HepG2 (cell line): ENCODE data around the gene LRIG1. TPM values are rescaled to one million over a fixed set of nuclear protein-coding genes. Genes with fewer than 3 reads are reported as not detected.

Experiments used
- ATAC-seq: fragments of 200-7000 bp; cut with Tn5 transposase; 3 replicates; pipeline ENCODE4 v1.9.1; 2020; ENCODE audit warnings: mild to moderate bottlenecking, moderate library complexity
- BruUV-seq: library from RNA; stranded (reverse); fragments of 400-500 nt; replicated peaks from 2 replicates; lab custom pipeline; 2021; lab: Mats Ljungman, UMichigan
- CTCF ChIA-PET: fragments of 300-600 bp; formaldehyde crosslinking; extraction: SDS; loops from one replicate; lab custom pipeline; 2021; ENCODE audit warnings: low total read pairs, inconsistent platforms, low intra/inter-chr PET ratio; lab: Yijun Ruan, JAX
- POLR2A ChIA-PET: fragments of 350-600 bp; sonication (Branson Sonifier 250); formaldehyde crosslinking; loops from one replicate; lab custom pipeline; 2020; ENCODE audit warnings: antibody characterized with exemption, inconsistent platforms; lab: Yijun Ruan, JAX
- DNase-seq: peaks from one replicate; pipeline ENCODE4 v3.0.0-alpha.2; 2015; ENCODE audit warnings: low spot score
- FAIRE-seq: peaks from 3 replicates; lab custom pipeline; 2011; peaks lifted over from hg19 to GRCh38; lab: Jason Lieb, UNC
- H2AFZ ChIP-seq: one replicate; pipeline ENCODE4 v1.6.1; 2011; ENCODE audit warnings: low read length, inconsistent platforms
- H3K27ac ChIP-seq: fragments of 300-600 bp; 3 replicates; pipeline ENCODE4 v1.8.0; 2011; ENCODE audit warnings: mixed run types, mild to moderate bottlenecking, mixed read lengths, low read length, inconsistent platforms; ENCODE audit not compliant: insufficient read depth; ENCODE audit errors: extremely low read length
- H3K27me3 ChIP-seq, 2 experiments: fragments of 200-600 bp in 1 of 2; 2 replicates in 1 of 2; 3 replicates in 1 of 2; pipeline versions ENCODE4 v1.6.0 to v1.8.0; 2011; ENCODE audit warnings: low read length in 2 of 2, mild to moderate bottlenecking in 2 of 2, moderate library complexity in 2 of 2, inconsistent platforms in 1 of 2; ENCODE audit not compliant: insufficient read depth in 2 of 2, control insufficient read depth in 1 of 2
- H3K36me3 ChIP-seq, 2 experiments: fragments of 200-600 bp in 1 of 2; replicated peaks in 1 of 2; 2 replicates in 1 of 2; 3 replicates in 1 of 2; pipeline versions ENCODE4 v1.5.1 to v1.8.0; 2011; ENCODE audit warnings: low read length in 2 of 2, inconsistent platforms in 1 of 2; ENCODE audit not compliant: insufficient read depth in 2 of 2, control insufficient read depth in 1 of 2
- H3K4me1 ChIP-seq: 2 replicates; pipeline ENCODE4 v1.5.1; 2012; ENCODE audit warnings: low read length, inconsistent platforms; ENCODE audit not compliant: insufficient read depth
- H3K4me2 ChIP-seq: 2 replicates; pipeline ENCODE4 v1.6.0; 2011; ENCODE audit warnings: low read depth, low read length, inconsistent platforms
- H3K4me3 ChIP-seq, 3 experiments: fragments of 200-600 bp in 1 of 3; sonication (generic), shearing (Covaris generic) in 1 of 3; replicated peaks in 1 of 3; 2 replicates each; pipeline ENCODE4 v1.5.1; 2011 to 2016; ENCODE audit warnings: low read length in 3 of 3, inconsistent platforms in 2 of 3, low read depth in 2 of 3, mild to moderate bottlenecking in 2 of 3, control low read depth in 1 of 3, mixed read lengths in 1 of 3; ENCODE audit not compliant: insufficient read depth in 1 of 3
- H3K79me2 ChIP-seq: one replicate; pipeline ENCODE4 v1.6.1; 2011; ENCODE audit warnings: low read length, inconsistent platforms; ENCODE audit not compliant: insufficient read depth
- H3K9ac ChIP-seq: 2 replicates; pipeline ENCODE4 v1.6.0; 2011; ENCODE audit warnings: mild to moderate bottlenecking, low read depth, low read length, inconsistent platforms; ENCODE audit not compliant: insufficient read depth
- H3K9me3 ChIP-seq: 2 replicates; pipeline ENCODE4 v1.5.1; 2012; ENCODE audit warnings: mild to moderate bottlenecking, low read length
- H4K20me1 ChIP-seq: 2 replicates; pipeline ENCODE4 v1.6.0; 2011; ENCODE audit warnings: inconsistent platforms, mild to moderate bottlenecking, low read length, moderate library complexity; ENCODE audit not compliant: insufficient read depth
- ASH2L ChIP-seq: fragments of 300-600, 200-600 bp; sonication (generic); IDR thresholded peaks from 2 replicates; pipeline ENCODE4 v1.7.0; 2017; ENCODE audit warnings: low read depth, mild to moderate bottlenecking, moderate library complexity, mixed read lengths, low read length; ENCODE audit not compliant: insufficient read length
- ELF3 ChIP-seq: IDR thresholded peaks from 2 replicates; pipeline ENCODE4 v1.6.1; 2016; ENCODE audit warnings: missing genetic modification reagents, missing compliant biosample characterization
- HNF4G ChIP-seq, 2 experiments: sonication (generic) in 1 of 2; formaldehyde crosslinking in 1 of 2; IDR thresholded peaks; 2 replicates each; pipeline versions ENCODE4 v1.4.0 to v1.6.1; 2011 to 2020; ENCODE audit warnings: borderline replicate concordance in 2 of 2, low read depth in 2 of 2, mild to moderate bottlenecking in 2 of 2, low read length in 1 of 2, missing genetic modification reagents in 1 of 2, moderate library complexity in 1 of 2
- NONO ChIP-seq, 2 experiments: fragments of 450-650 bp in 1 of 2; sonication (generic) in 1 of 2; formaldehyde crosslinking in 1 of 2; IDR thresholded peaks in 1 of 2; conservative IDR thresholded peaks in 1 of 2; 2 replicates each; pipeline versions ENCODE4 v1.6.1 to v1.8.0; 2017 to 2022; ENCODE audit warnings: mild to moderate bottlenecking in 1 of 2, missing genetic modification reagents in 1 of 2, moderate library complexity in 1 of 2
- PAX8 ChIP-seq: sonication (generic); formaldehyde crosslinking; IDR thresholded peaks from 2 replicates; pipeline ENCODE4 v1.8.0; 2022; ENCODE audit warnings: mild to moderate bottlenecking, missing genetic modification reagents, borderline replicate concordance
- SRSF1 ChIP-seq: fragments of 200-400 bp; formaldehyde crosslinking; optimal IDR thresholded peaks from 2 replicates; pipeline ENCODE3; 2017; ENCODE audit warnings: mild to moderate bottlenecking, low read depth, low read length, moderate library complexity
- ZMAT5 ChIP-seq: sonication (generic); formaldehyde crosslinking; IDR thresholded peaks from 2 replicates; pipeline ENCODE4 v1.5.0; 2020; ENCODE audit warnings: mild to moderate bottlenecking, low read depth, missing genetic modification reagents, borderline replicate concordance
- ZNF138 ChIP-seq: sonication (generic); formaldehyde crosslinking; IDR thresholded peaks from 2 replicates; pipeline ENCODE4 v1.5.0; 2020; ENCODE audit warnings: mild to moderate bottlenecking, low read depth, missing genetic modification reagents
- ZXDC ChIP-seq: sonication (generic); formaldehyde crosslinking; IDR thresholded peaks from 2 replicates; pipeline ENCODE4 v1.5.0; 2020; ENCODE audit warnings: mild to moderate bottlenecking, missing genetic modification reagents
- WGBS: methylation state at CpG from one replicate; pipeline ENCODE4 v1.1.6; 2017; ENCODE audit warnings: low lambda C conversion rate; 5-methylcytosine and 5-hydroxymethylcytosine counted together
- in situ Hi-C: cut with HindIII; loops from 2 replicates; pipeline ENCODE4 v1.10.0; 2017; ENCODE audit warnings: low pct_unique_long_range_greater_than_20kb; ENCODE audit not compliant: extremely low pct_ligation_motif_present
- intact Hi-C: fragments of 100-400 bp; cut with micrococcal nuclease; formaldehyde crosslinking; loops from one replicate; pipeline ENCODE4 v1.10.0; 2022; ENCODE audit not compliant: unreplicated experiment
- polyA plus RNA-seq, 8 experiments: library from polyadenylated mRNA; depleted of rRNA in 3 of 8; stranded (reverse) in 7 of 8; unstranded in 1 of 8; fragments of >200 nt; fragmentation: Illumina TruSeq in 4 of 8; extraction: Trizol in 4 of 8; gene quantifications; 2 replicates each; pipeline versions ENCODE4 v1.2.1 to v1.2.3, GENCODE V29; 2011 to 2016; ENCODE audit warnings: low read depth in 4 of 8, missing spikeins in 1 of 8, mixed read lengths in 1 of 8; ENCODE audit not compliant: insufficient read depth in 1 of 8
- total RNA-seq, 5 experiments: library from RNA; depleted of rRNA; stranded (reverse); fragments of >200 nt; fragmentation: Illumina TruSeq; extraction: Trizol; gene quantifications; 2 replicates each; pipeline ENCODE4 v1.2.3, GENCODE V29; 2016; ENCODE audit warnings: low read depth in 1 of 5

Gene LRIG1
- total and polyA plus RNA-seq, 2 of the 13 experiments (the other 11 are each of a cell fraction or from before 2014, with no cell fraction given), result 17.8 to 24.8 TPM

- TF ChIP-seq ZXDC (CRISPR knock-in tag) (no peak), ZNF138 (CRISPR knock-in tag) (no peak), ASH2L (no peak), NONO (IDR thresholded peaks at IDR 0.05) (no peak), NONO (CRISPR knock-in tag; conservative IDR thresholded peaks at IDR 0.05) (no peak), HNF4G (IDR thresholded peaks at IDR 0.05; ENCODE audit: borderline replicate concordance, low read depth, low read length) (no peak), HNF4G (CRISPR knock-in tag; IDR thresholded peaks at IDR 0.05; ENCODE audit: borderline replicate concordance, low read depth) (no peak)
- TF ChIP-seq, all 625 proteins: peak for 0
These were observed 69.3 kb downstream of the LRIG1 start (continued) for GRCh38 chr3:66431494-66431893.

- H3K4me3 ChIP-seq, result no peak overlapping the region
- no peak overlapping the region for H3K9ac ChIP-seq
- no peak overlapping the region for H2AFZ ChIP-seq
- BruUV-seq, result no TSS peak
- POLR2A ChIA-PET, result no interaction called here
- H3K27ac ChIP-seq, result no peak overlapping the region
- H4K20me1 ChIP-seq, result no peaks in the 10 kb centered on the region
- WGBS, result 98% methylated on average over 8 of the region's 8 CpGs
- FAIRE-seq, result no peak
- H3K4me2 ChIP-seq, result no peak overlapping the region
- intact Hi-C loops (no loop called here), in situ Hi-C loops (no loop called here)
- no peaks in the 10 kb centered on the region for H3K9me3 ChIP-seq
- peaks cover 0 to 3% of the 10 kb centered on the region in 2 experiments; a peak in 2 of 5 replicates for H3K36me3 ChIP-seq
- peaks cover 31% of the 10 kb centered on the region for H3K4me1 ChIP-seq
- ATAC-seq, result no peak
- peaks cover 21% of the 10 kb centered on the region for H3K79me2 ChIP-seq
- H3K27me3 ChIP-seq, result no peaks in the 10 kb centered on the region
- CTCF ChIA-PET, result no interaction called here
- no peak for DNase-seq
- TF ChIP-seq SRSF1 (no peak), PAX8 (CRISPR knock-in tag) (no peak), ELF3 (CRISPR knock-in tag) (no peak), ZMAT5 (CRISPR knock-in tag) (no peak)
These were observed 69.9 kb downstream of the LRIG1 start for GRCh38 chr3:66430876-66431275.
